ENCODE measurements around the gene TMC4. TPM values are rescaled to one million over a fixed set of nuclear protein-coding genes. Genes with fewer than 3 reads are reported as not detected.

TMC4 gene
- total and polyA plus RNA-seq, 2 donors (not counting 1 experiment from before 2014, with no cell fraction given) = not detected

- TF ChIP-seq CTCF (IDR thresholded peaks at IDR 0.05) (no peak), EZH2 (IDR thresholded peaks at IDR 0.05; ENCODE audit: borderline replicate concordance, insufficient read depth, low read depth, low read length, poor library complexity, severe bottlenecking) (no peak)
- ATAC-seq (ENCODE audit: low read depth) (no peak), DNase-seq (no peak)
- H3K9me3 Mint-ChIP-seq (ENCODE audit: insufficient read depth) = no peaks in the 10 kb centered on the region
- Histone ChIP-seq H3K4me2 (replicated peaks; ENCODE audit: low read depth, low read length, poor library complexity, severe bottlenecking) (peak overlapping the region; percentile 79), H3K9ac (ENCODE audit: low read length) (peak overlapping the region; percentile 77), H3K9me3 (ENCODE audit: control extremely low read depth in 1 of 3, control insufficient read depth in 2 of 3, insufficient read depth in 1 of 3, low read length in 2 of 3) (no peaks in the 10 kb centered on the region), H3K79me2 (ENCODE audit: control insufficient read depth, insufficient read depth, low read length) (peaks cover 51% of the 10 kb centered on the region), H3K27me3 (replicated peaks in 1 of 4; ENCODE audit: control extremely low read depth in 1 of 4, control insufficient read depth in 3 of 4, insufficient read depth in 4 of 4, low read length in 3 of 4) (no peaks in the 10 kb centered on the region), H3K4me3 (ENCODE audit: control extremely low read depth in 1 of 5, extremely low read depth in 1 of 5, insufficient read depth in 1 of 5, low read depth in 2 of 5, low read length in 4 of 5) (peak overlapping the region; percentile 71 to 86 (median 81)), H3K36me3 (replicated peaks in 1 of 2; ENCODE audit: control extremely low read depth in 1 of 2, control insufficient read depth in 1 of 2, extremely low read depth in 1 of 2, insufficient read depth in 2 of 2, low read length in 1 of 2) (peaks cover 2 to 27% of the 10 kb centered on the region in 2 experiments), H2AFZ (ENCODE audit: insufficient read depth, low read depth, low read length, poor library complexity, severe bottlenecking) (peak overlapping the region; percentile 95), H3K27ac (ENCODE audit: low read length in 2 of 2) (peak overlapping the region in 1 of 2 donors; percentile 78), H3K4me1 (ENCODE audit: control insufficient read depth in 2 of 2, insufficient read depth in 2 of 2, low read length in 2 of 2) (peaks cover 14 to 25% of the 10 kb centered on the region in 2 donors), H4K20me1 (ENCODE audit: control insufficient read depth, insufficient read depth, low read length, poor library complexity, severe bottlenecking) (peaks cover 27% of the 10 kb centered on the region)
- H3K27ac Mint-ChIP-seq = peak overlapping the region; percentile 87
- H3K27me3 Mint-ChIP-seq = no peaks in the 10 kb centered on the region
- ChIA-PET CTCF (interaction anchor here (2.4 kb wide), 1 partner anchor 12 kb away, joined by 8 read pairs; the partner anchor contains the start of gene NDUFA3), POLR2A (interaction anchor here (1.0 to 2.3 kb wide), 7 partner anchors 12 to 334 kb away, joined by 3 to 25 read pairs (median 6); partner anchors contain the start of genes CNOT3, LENG1, LENG8 and NDUFA3)
- H3K4me3 Mint-ChIP-seq = peak overlapping the region; percentile 89
- 2% methylated on average over 28 of the region's 28 CpGs for WGBS (ENCODE audit: insufficient coverage)
- peaks cover 31% of the 10 kb centered on the region for H3K4me1 Mint-ChIP-seq
- intact Hi-C loops (cut with micrococcal nuclease) = loop anchor here (1.0 to 10.0 kb wide), 7 partner anchors 12 to 1000 kb away; partner anchors contain the start of genes CNOT3, LENG1, MYADM and NDUFA3
Measured at GRCh38 chr19:54114340-54115108, 58.4 kb downstream of the TMC4 start.

Other genes with a start within 250 kb of the TMC4 start
- gene CACNG8, start 210.2 kb downstream of the TMC4 start, total RNA-seq = not detected in 2 replicates
- not detected in 2 replicates for gene CACNG8, start 210.2 kb downstream of the TMC4 start, polyA plus RNA-seq
- not detected in 2 replicates for gene CACNG6, start 181.5 kb downstream of the TMC4 start, total RNA-seq
- not detected in 2 replicates for gene CACNG6, start 181.5 kb downstream of the TMC4 start, polyA plus RNA-seq
- gene VSTM1, start 109.3 kb downstream of the TMC4 start, total RNA-seq = not detected in 2 replicates
- 0.58 and 0.82 TPM in 2 replicates for gene VSTM1, start 109.3 kb downstream of the TMC4 start, polyA plus RNA-seq
- gene TARM1, start 91.8 kb downstream of the TMC4 start, total RNA-seq = not detected in 2 replicates
- not detected in 2 replicates for gene TARM1, start 91.8 kb downstream of the TMC4 start, polyA plus RNA-seq
- gene OSCAR, start 72.4 kb downstream of the TMC4 start, total RNA-seq = not detected in 2 replicates
- 1.1 and 1.7 TPM in 2 replicates for gene OSCAR, start 72.4 kb downstream of the TMC4 start, polyA plus RNA-seq
- gene NDUFA3, start 70.3 kb downstream of the TMC4 start, total RNA-seq = 91.8 and 94.4 TPM in 2 replicates
- gene NDUFA3, start 70.3 kb downstream of the TMC4 start, polyA plus RNA-seq = 46.6 and 55.4 TPM in 2 replicates
- 10.4 and 12.7 TPM in 2 replicates for gene TFPT, start 57.5 kb downstream of the TMC4 start, total RNA-seq
- 8.4 and 8.7 TPM in 2 replicates for gene TFPT, start 57.5 kb downstream of the TMC4 start, polyA plus RNA-seq
- 65.4 and 66.2 TPM in 2 replicates for gene PRPF31, start 57.4 kb downstream of the TMC4 start, total RNA-seq
- gene PRPF31, start 57.4 kb downstream of the TMC4 start, polyA plus RNA-seq = 61.2 and 62.4 TPM in 2 replicates
- gene CNOT3, start 35.4 kb downstream of the TMC4 start, total RNA-seq = 71.0 and 82.1 TPM in 2 replicates
- gene CNOT3, start 35.4 kb downstream of the TMC4 start, polyA plus RNA-seq = 28.1 and 28.5 TPM in 2 replicates
- gene LENG1, start 13.4 kb downstream of the TMC4 start, total RNA-seq = 13.7 and 16.5 TPM in 2 replicates
- 9.0 and 9.2 TPM in 2 replicates for gene LENG1, start 13.4 kb downstream of the TMC4 start, polyA plus RNA-seq
- gene MBOAT7, start 16.4 kb upstream of the TMC4 start, total RNA-seq = 34.8 and 37.8 TPM in 2 replicates
- gene MBOAT7, start 16.4 kb upstream of the TMC4 start, polyA plus RNA-seq = 18.6 and 22.3 TPM in 2 replicates
- 23.5 and 25.1 TPM in 2 replicates for gene TSEN34, start 18.1 kb upstream of the TMC4 start, total RNA-seq
- 17.6 and 18.2 TPM in 2 replicates for gene TSEN34, start 18.1 kb upstream of the TMC4 start, polyA plus RNA-seq
- gene RPS9, start 27.7 kb upstream of the TMC4 start, total RNA-seq = 1,512 and 1,603 TPM in 2 replicates
- gene RPS9, start 27.7 kb upstream of the TMC4 start, polyA plus RNA-seq = 3,492 and 3,905 TPM in 2 replicates
- 0.25 and 0.34 TPM in 2 replicates for gene LILRB3, start 49.8 kb upstream of the TMC4 start, total RNA-seq
- gene LILRB3, start 49.8 kb upstream of the TMC4 start, polyA plus RNA-seq = 1.0 and 2.3 TPM in 2 replicates
- not detected in 2 replicates for gene LILRA6, start 69.6 kb upstream of the TMC4 start, total RNA-seq
- gene LILRA6, start 69.6 kb upstream of the TMC4 start, polyA plus RNA-seq = 0.66 and 0.79 TPM in 2 replicates
- 0.05 and 0.17 TPM in 2 replicates for gene LILRB5, start 84.1 kb upstream of the TMC4 start, total RNA-seq
- not detected in 2 replicates for gene LILRB5, start 84.1 kb upstream of the TMC4 start, polyA plus RNA-seq
- 8.3 and 9.2 TPM in 2 replicates for gene LILRB2, start 108.0 kb upstream of the TMC4 start, total RNA-seq
- 7.5 and 12.4 TPM in 2 replicates for gene LILRB2, start 108.0 kb upstream of the TMC4 start, polyA plus RNA-seq
- 0.46 TPM in 1 of 2 replicates, not detected in the other for gene LILRA5, start 140.0 kb upstream of the TMC4 start, total RNA-seq
- 1.3 and 1.8 TPM in 2 replicates for gene LILRA5, start 140.0 kb upstream of the TMC4 start, polyA plus RNA-seq
- gene LILRA4, start 166.0 kb upstream of the TMC4 start, total RNA-seq = 10.1 and 10.4 TPM in 2 replicates
- 7.2 TPM in 2 replicates for gene LILRA4, start 166.0 kb upstream of the TMC4 start, polyA plus RNA-seq
- gene LAIR1, start 191.8 kb upstream of the TMC4 start, total RNA-seq = 40.2 and 41.5 TPM in 2 replicates
- gene LAIR1, start 191.8 kb upstream of the TMC4 start, polyA plus RNA-seq = 173 and 191 TPM in 2 replicates
- not detected in 2 replicates for gene TTYH1, start 242.3 kb upstream of the TMC4 start, total RNA-seq
- not detected in 2 replicates for gene TTYH1, start 242.3 kb upstream of the TMC4 start, polyA plus RNA-seq

Measured in B cell (primary cell).